Mucosa of gallbladder (tissue), 1 donor: ENCODE data around the gene REEP1. TPM values are rescaled to one million over a fixed set of nuclear protein-coding genes. Genes with fewer than 3 reads are reported as not detected.
"Not testable (repeated sequence)": the region's sequence is repeated elsewhere in the genome, so short reads cannot be mapped to it uniquely, and the experiment has no call there.

ENCODE experiments used
- DNase-seq: peaks from one replicate; pipeline ENCODE4 v3.0.0-alpha.2; 2020; ENCODE audit warnings: low spot score
- total RNA-seq: library from RNA; stranded (reverse); gene quantifications from one replicate; pipeline ENCODE4 v1.2.1, GENCODE V29; 2021
- donor health status: DM: no; HTN: no; CAD: no.

The REEP1 gene
- total RNA-seq, 1 donor from 2014 or later = 21.2 TPM

GRCh38 chr2:86345783-86346370 is 8.5 kb upstream of the REEP1 start:
- DNase-seq = not testable (repeated sequence)

- DNase-seq = no peak
Measured at GRCh38 chr2:86344404-86344803, 7.0 kb upstream of the REEP1 start.

- DNase-seq = no peak
Measured at GRCh38 chr2:86342488-86342887, 5.1 kb upstream of the REEP1 start.

- DNase-seq = no peak
Measured at GRCh38 chr2:86341470-86341869, 4.0 kb upstream of the REEP1 start.

GRCh38 chr2:86338778-86339295 is 1.4 kb upstream of the REEP1 start:
- no peak for DNase-seq

- no peak for DNase-seq
Measured at GRCh38 chr2:86336675-86337243, 667 bp downstream of the REEP1 start.

GRCh38 chr2:86335865-86336674 is 1.4 kb downstream of the REEP1 start:
- DNase-seq = peak; percentile 55

- no peak for DNase-seq
Measured at GRCh38 chr2:86333378-86333777, 4.0 kb downstream of the REEP1 start.

- DNase-seq = no peak
Measured at GRCh38 chr2:86332654-86333053, 4.8 kb downstream of the REEP1 start.

GRCh38 chr2:86331384-86331783 is 6.0 kb downstream of the REEP1 start:
- no peak for DNase-seq

- DNase-seq = no peak
Measured at GRCh38 chr2:86330001-86330400, 7.4 kb downstream of the REEP1 start.

GRCh38 chr2:86323273-86324021 is 14.0 kb downstream of the REEP1 start:
- no peak for DNase-seq

- no peak for DNase-seq
Measured at GRCh38 chr2:86319700-86320580, 17.5 kb downstream of the REEP1 start.

- no peak for DNase-seq
Measured at GRCh38 chr2:86315084-86315483, 22.3 kb downstream of the REEP1 start.

- no peak for DNase-seq
Measured at GRCh38 chr2:86314125-86314524, 23.3 kb downstream of the REEP1 start.

GRCh38 chr2:86313341-86313740 is 24.1 kb downstream of the REEP1 start:
- no peak for DNase-seq

GRCh38 chr2:86311879-86312278 is 25.5 kb downstream of the REEP1 start:
- no peak for DNase-seq

GRCh38 chr2:86309966-86310365 is 27.5 kb downstream of the REEP1 start:
- DNase-seq = no peak

GRCh38 chr2:86308984-86309695 is 28.3 kb downstream of the REEP1 start:
- DNase-seq = no peak

- no peak for DNase-seq
Measured at GRCh38 chr2:86308356-86308755, 29.1 kb downstream of the REEP1 start.
